Measurements from ENCODE around the gene NSUN5.
"Not testable (repeated sequence)": the region's sequence is repeated elsewhere in the genome, so short reads cannot be mapped to it uniquely, and the experiment has no call there.

The NSUN5 gene

DNA sequence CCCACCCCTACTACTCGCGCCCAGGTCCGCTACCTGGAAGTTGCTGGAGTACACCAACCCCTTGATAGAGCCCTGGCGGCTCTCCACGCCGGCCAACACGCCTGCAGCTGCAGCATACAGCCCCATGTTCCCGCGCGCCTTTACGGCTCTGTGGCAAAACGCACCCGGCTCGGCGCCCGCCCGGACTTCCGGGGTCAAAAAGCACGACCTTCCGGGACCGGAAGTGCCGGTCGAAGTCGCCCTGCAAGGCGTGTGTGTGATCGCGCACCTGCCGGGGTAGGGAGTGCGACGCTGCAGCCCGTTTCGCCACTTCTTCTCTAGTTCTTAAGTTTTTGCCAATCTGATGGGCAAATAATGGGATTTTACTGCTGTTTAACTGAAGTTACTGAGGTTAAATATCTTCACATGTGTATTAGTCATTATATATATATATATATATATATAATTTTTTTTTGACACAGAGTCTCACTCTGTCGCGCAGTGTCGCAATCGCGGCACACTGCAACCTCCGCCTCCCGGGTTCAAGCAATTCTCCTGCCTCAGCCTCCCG lies at the start of gene NSUN5:
Gene NSUN5, minus strand, starts transcription at position 162 of the 550 bp plus-strand sequence. Its CDS starts 36 bp downstream, at position 126.
- peak; percentile 74 for DNase-seq

DNA sequence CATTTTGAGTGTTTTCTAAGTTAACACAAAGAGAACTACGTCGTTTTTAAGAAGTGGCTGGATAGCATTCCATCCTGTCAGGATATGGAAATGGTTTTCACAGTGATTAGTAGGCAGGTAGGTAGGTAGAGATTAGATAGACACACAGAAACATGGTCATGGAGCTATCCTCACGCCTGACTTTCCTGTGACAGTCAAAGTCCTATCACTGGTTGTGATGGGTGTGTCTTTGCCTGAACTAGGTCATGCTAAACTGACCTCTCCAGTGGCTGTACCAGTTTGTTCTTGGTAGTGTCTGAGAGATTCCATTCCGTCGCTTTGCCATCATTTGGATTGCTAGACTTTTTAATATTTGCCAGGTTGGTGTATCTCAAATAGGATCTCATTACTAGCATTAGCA lies 47.5 kb upstream of the NSUN5 start:
- DNase-seq, result no peak

DNA sequence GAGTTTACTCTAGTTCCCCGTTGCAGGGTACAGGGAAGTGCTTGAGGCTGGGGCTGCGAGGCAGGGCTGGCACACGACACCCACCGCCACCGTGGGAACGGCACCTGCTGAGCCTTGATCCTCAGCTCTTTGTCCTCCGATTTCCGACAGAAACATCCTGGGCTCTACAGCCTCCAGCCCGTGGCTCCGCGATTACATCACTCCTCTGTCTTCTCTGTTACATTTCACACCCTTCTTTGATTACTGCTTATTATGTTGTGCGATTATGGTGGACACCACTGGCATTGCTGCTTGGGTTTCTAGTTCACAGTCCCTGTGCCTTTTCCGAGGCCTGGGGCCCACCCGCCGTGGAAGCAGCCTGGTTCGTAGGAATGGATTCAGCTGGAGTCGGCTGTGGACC lies 46.2 kb upstream of the NSUN5 start:
- no peak for DNase-seq

DNA sequence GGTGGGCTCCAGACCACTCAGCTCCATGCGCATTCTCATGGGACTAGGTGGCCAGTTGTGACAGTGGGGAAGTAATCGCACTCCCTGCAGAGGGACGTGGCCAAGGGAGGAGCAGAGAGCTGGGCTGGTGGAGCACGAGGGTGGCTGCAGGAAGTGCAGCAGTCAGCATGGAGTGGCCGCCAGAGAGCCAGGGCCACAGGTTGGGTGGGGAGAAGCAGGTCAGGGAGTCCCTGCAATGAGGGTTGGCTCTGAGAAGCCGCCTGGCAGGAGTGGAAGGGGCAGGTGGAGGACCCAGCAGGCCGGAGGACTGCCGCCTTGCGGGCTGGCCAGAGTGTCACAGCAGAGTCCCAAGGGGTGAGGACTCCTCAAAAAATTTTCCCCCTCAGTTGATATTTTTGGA lies 45.6 kb upstream of the NSUN5 start:
- no peak for DNase-seq

DNA sequence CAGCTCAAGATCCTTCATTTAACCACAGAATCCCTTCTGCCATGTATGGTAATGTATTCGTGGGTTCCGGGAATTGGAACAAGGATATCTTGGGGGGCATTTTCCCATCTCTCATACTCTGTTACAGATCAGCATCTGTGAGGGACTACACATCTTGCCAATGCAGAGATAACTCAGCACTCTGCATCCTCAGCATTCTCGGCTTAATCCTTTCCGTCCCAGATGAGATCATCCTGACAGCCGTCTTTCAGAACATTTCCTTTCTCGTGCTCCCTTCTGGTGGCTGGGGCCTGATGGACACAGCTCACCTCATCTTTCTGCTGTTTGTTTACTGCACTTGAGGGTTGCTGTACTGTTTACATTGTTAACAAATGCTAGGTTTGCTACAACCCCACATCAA lies 44.6 kb upstream of the NSUN5 start:
- no peak for DNase-seq

DNA sequence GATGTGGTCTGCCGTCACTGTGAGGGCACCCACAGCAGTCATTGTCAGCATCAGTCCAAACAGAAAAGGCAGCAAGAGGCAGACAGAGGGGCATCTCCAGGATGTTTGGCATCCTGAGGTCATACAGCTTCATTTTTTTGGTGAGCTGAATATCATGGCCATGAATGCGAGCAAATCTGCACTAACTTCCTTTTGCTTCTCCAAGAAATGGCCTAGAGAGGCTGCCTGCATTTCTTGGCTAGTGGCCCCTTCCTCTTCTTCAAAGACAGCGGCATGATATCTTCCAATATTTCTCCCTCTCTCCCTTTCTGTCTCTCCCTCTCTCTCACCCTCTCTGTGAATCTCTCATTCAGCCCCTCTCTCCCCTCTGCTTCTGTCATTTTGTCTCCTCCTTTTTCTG lies 44.2 kb upstream of the NSUN5 start:
- no peak for DNase-seq

DNA sequence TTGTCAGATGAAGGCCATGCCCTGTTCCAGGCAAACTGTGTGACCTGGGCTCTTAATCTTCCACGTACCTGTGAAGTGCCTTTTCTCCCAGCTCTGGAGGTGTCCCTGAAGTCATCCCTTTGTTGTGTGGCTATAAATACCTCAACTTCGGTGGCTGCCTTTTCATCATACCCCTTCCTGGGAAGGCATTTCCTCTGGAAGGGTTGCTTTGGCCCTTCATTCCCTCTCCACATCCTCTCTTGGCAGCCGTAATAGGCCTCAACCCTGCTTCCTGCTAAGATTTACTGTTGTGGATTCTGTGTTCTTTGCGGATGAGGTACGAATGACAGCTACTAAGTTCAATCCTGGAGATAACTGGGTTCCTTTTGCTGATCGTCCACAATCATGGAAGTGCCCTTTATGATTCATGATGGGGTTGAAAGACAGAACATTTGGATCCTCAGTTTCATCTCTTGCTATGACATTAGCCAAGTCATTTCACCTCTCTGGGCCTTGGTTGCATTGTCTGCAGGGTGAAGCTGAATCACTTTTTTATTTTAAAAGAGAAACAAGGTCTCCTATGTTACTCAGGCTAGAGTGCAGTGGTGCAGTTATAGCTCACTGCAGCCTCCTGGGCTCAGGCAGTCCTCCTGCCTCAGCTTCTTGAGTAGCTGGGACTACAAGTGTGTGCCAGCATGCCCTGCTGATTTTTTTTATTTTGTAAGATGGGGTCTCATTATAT lies 43.0 kb upstream of the NSUN5 start:
- no peak for DNase-seq

DNA sequence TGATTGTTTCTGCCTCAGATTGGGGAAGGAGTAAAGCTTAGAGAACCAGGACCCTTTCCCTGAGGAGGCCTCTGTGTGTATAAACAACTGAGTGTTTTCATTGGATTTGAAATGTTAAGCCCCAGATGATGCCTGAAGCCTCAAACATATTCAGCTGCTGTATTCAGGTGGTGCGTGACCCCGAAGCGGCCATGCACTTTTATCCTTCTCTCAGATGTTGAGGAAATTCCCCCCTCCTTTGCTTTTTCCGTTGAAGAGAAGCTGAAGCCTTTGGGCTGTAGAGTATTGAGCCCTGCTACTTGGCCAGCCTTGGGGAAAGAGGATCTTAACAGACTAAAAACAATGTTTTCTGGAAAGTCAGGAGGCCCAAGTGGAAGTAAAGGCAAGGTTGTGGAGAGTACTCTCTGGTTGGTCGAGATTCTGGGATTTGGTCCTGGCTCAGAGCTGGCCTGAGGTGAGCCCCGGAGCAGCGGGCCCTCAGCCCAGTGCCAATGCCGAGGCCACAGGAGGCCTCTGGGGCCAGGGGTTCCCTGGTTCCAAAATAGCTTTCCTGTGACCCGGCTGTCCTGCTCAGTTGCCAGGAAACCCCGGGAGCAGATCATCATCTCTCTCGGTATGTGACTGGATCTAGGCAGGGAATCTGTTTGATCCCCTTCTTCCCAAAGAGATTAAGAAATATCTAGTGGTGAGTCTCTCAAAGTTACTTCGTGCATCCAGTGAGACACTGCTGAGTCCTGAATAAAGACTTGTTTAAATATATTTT lies 41.9 kb upstream of the NSUN5 start:
- no peak for DNase-seq

DNA sequence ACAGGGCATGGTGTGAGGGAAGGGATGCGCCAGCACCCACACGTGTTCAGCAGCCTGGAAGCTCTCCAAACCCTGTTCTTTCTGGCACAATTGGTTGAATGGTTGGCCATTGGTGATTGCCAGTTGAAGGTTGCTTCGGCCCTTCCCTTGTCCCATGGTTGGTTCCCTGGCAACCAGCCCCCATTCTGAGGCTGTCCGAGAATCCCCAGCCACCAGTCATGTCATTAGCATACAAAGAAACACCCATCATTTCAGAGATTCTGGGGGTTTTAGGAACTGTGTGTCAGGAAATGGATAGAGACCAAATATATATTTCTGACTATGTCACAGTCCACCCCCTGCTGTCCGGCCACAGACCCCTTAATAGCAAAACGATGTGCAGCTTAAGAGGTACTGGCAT lies 41.1 kb upstream of the NSUN5 start:
- DNase-seq, result no peak

DNA sequence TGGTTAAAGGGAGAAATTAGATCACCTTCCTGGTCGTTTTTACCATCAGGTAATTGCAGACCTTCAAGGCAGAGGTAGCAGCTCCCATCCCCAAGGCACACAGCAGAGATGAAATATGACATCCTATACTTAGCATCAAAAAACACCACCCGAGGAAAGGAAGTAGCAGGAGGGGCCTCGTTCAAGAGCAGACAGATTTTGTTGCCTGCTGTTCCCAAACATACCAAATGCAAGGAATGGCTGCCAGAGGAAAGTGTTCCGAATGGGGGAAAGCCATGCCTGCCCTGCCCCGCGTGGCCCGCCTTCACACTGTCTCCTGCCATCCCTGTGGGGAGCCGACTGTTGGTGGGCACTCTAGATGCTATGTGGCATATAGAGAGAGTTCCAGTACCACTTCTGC lies 37.3 kb upstream of the NSUN5 start:
- DNase-seq, result no peak

DNA sequence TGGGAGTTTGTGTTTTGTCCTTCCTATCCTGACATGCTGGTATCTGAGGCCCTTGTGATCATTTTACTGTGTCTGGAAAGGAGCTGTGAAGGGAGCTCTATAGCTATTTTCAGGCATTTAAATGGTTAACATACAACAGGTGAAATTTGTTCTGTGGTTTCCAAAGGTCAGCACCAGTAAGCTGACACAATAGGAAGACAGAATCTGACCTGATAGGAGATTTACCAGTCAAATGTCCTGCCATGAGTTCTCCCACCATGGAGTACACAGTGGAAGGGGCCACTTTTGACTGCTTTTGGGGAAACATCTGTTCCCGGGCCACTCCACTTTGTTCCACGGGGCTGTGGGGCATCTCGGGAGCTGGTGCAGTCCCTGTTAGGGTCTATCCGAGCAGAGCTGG lies 36.9 kb upstream of the NSUN5 start:
- DNase-seq, result no peak

DNA sequence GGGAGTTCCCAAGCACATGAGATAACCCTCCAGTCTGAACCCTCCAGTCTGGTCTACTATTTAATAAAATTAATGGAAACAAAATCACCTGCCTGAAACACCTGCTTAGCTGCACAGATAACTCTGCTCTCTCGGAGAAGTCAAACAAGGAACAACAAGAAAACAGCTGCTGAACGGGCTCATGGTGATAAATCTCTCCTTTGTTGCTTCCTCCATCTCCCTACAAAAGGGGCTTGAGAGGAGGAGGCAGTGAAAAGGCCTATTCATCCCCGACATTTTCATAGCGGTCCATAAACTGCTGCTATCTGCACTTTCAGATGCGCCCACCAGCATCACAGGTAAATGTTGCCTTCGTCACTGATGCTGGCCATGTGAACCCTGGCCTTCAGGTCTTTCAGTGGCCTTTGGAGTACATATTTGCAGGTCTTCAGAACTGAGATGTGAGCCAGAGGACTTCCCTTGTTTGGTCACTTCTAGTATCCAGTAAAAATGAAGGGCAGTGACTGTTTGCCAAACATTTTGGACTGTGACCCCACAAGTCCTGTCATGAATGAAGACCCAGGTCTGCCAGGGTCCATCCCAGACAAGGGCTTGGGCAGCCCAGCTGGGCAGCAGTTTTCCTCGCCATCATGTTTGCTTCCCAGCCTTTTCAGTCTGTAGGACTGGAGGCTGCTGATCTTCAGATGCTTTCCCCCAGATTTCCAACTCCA lies 35.2 kb upstream of the NSUN5 start:
- DNase-seq, result no peak

DNA sequence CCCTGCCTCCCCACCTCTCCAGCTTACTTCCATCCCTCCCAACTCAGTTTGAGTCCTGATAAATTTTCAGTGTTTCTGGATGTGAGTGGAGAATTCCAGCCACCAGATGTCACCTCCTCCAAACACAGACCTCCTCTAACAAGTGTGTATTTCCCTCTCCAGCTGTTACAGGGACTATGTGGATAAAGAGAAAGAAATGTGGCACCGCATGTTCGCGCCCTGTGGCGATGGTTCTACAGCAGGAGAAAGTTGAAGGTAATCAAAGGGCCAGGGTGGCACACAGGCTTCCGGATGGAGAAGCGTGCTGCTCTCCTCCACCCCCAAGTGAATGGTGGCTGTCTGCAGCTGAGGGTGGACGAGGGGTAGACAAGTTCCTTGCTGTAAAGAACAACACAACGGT lies 34.0 kb upstream of the NSUN5 start:
- DNase-seq, result no peak

DNA sequence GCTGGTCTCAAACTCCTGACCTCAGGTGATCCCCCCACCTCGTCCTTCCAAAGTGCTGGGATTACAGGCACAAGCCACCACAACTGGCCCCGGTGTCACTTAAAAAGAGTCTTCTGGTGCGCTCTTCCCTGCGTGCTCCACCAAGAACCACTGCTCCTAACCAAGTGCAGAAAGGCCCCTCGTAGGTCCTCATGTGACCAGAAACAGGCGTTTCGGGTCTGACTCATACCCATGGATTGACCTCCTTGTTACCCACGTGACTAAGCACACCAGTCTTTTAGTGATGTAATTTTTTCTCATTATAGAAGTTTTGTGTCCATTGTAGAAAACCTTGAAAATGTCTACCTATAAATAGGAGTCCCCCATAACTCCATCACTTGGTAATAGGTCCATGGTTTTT lies 33.3 kb upstream of the NSUN5 start:
- peak; percentile 54 for DNase-seq

DNA sequence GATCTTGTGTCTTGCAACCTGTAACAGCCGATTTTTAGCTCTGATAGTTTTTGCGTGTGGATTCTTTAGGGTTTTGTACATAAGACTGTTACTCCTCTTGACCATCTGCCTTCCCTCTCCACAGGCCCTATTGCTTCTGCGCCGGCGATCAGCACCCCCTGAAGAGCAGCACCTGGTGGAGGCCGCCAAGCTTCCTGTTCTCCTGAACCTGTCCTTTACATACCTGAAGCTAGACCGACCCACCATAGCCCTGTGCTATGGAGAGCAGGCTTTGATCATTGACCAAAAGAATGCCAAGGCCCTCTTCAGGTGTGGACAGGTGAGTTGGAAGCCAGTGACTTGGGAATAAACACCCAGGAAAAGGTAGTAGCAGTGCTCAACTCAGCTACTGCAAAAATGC lies 31.9 kb upstream of the NSUN5 start:
- no peak for DNase-seq

DNA sequence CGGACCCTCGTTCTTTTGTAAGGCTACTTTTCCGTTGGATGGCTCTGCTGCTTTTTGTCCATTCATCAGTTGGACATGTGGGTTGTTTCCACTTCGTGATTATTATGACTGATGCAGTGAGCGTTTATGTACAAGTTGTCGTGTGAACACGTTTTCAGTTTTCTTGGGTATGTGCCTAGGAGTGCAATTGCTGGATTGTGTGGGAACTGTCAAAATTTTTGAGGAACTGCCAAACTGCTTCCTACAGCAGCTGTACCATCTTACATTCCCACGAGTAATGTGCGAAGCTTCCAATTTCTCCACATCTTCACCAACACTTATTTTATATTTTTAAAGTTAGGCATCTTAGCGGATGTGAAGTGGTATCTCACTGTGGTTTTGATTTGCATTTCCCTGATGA lies 29.7 kb upstream of the NSUN5 start:
- no peak for DNase-seq

DNA sequence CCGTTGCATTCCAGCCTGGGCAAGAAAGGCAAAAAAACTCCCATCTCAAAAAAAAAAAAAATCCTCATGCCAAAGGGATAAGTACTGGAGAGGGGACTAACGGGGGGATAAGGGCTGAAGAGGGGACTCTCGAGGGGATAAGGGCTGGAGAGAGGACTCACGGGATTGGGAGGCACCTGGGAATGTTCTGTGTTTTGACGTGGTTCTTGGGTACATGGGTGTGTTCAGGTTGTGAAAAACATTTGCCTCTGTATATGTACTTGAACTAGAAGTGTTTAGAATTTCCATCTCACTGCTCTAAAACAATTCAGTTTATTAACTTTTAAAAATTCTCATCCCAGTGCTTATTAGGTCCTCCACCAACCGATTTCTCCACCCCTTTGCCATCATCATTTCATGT lies 23.8 kb upstream of the NSUN5 start:
- no peak for DNase-seq

DNA sequence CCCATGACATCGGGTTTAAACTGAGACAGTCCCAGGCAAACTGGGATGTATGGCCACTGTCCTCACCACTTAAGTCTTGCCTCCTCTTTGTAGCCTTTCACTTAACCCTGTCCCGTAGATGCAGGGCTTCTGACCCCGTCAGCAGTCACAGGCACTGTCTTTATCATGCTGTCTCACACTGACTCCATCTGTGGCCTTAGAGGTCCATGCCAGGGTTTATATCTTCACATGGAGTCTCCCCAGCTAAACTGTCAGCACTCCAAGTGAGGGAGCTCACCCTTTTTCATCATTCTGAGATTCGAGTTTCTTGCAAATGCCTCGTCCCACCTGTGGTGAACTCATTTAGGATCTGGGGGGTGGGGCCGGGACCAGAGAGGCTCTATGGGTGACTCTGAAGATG lies 22.1 kb upstream of the NSUN5 start:
- no peak for DNase-seq

DNA sequence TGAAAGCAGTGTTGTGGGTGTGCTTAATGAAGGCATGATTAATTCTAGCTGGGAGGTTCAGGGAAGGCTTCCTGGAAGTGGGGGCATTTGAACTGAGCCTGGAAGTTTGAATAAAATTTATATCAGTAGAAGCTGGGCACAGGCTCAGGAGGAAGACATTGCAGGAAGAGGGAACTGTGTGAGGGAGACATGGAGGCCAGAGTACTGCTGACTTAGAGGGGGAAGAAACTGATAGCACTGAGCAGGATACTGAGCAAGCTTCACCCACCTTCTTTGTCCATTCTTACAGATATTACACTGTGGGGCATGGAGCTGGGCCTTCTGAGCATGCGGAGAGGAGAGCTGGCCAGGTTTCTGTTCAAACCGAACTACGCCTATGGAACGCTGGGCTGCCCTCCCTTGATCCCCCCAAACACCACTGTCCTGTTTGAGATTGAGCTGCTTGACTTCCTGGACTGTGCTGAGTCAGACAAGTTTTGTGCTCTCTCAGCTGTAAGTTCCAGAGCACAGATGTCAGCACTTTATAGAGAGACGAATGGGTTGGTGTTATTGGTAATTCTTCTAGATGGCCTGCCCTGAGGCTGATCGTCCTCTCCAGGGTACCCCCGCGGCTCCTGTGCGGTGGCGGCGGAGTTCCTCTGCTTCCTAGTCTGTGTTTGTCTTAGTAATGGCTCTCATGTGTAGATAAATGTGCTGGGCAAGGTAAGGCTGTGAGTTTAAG lies 21.4 kb upstream of the NSUN5 start:
- DNase-seq, result no peak

DNA sequence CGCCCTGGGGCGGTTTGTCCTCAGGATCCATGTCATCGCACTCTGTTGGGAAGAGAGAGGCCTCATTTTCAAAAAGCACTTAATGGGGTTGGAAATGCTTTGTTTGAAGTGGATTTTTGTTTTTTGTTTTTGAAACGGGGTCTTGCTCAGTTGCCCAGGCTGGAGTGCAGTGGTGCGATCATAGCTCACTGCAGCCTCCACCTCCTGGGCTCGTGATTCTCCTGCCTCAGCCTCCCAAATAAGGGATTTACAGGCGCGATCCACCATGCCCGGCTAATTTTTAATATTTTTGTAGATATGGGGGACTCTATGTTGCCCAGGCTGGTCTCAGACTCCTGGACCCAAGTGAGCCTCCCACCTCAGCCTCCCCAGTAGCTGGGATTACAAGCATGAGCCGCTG lies 20.1 kb upstream of the NSUN5 start:
- no peak for DNase-seq

DNA sequence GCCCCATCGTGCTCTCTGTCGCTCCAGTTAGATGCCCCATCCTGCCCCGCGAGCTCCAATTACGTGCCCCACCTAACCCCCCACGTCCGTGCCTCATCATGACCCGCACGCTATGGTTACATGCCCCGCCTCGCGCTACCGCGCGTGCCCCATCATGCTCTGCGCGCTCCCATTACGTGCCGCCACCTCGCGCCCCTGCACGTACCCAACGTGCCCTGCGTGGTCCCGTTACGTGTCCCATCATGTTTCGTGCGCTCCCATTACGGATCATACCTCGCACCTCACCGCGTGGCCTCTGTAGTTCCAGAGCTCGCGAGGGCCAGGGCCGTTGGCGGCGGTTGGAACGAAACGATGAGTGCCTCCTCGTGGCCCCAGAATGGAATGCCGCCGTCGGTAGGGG lies 19.3 kb upstream of the NSUN5 start, which contains the start of the genes FKBP6 and TRIM50:
Gene FKBP6, plus strand, starts transcription at position 240 of the 400 bp plus-strand sequence. CDS start 268 bp downstream, outside the sequence.
Gene TRIM50, minus strand, starts transcription at position 161 of the 400 bp plus-strand sequence. CDS start 3,295 bp downstream, outside the sequence.
- not testable (repeated sequence) for DNase-seq

DNA sequence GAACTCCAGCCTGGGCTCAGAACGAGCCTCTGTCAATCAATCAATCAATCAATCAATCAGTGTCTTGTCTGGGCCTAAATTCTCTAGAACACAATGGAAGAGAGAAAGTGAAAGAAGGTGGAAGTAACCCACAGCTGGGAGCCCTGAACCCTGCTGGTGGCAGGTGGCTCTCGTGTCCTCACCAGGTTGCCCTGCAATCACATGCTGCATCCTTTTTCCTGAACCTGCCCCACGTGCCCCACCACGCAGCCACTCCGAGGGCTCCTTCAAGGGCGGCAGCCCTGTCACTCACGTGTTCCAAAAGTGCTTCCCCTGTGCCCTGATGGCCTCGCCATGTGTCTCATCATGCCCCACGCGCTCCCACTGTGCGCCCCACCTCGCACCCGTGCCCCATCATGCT lies 18.8 kb upstream of the NSUN5 start:
- DNase-seq, result not testable (repeated sequence)

DNA sequence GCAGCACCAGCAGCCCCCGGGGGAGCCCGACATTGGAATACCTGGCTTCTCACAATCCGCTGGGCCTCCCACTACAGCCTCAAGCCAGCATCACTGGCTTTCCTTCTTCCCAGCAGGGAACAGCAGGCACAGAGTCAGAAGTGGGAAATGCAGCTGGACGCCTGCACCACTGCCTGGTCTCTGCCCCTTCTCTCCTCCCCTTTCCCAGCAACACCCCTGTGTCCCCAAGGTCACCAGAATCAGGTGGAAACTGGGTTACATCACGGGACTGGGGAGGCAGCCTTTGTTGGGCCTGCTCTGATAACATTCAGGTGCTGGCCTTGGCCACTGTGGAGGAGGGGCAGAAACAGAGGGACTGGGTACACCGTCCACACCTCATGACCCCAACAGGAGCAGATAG lies 16.8 kb upstream of the NSUN5 start:
- not testable (repeated sequence) for DNase-seq

All from NCI-H226 (cell line).